HG02970 (cell line): ENCODE results near the gene SDHB.
"Not testable (repeated sequence)": the region's sequence is repeated elsewhere in the genome, so short reads cannot be mapped to it uniquely, and the experiment has no call there.

Experiments
- ATAC-seq: cut with Tn5 transposase; IDR thresholded peaks from one replicate; pipeline ENCODE4 v1.9.1; 2021; ENCODE audit warnings: mild to moderate bottlenecking, moderate library complexity, moderate number of reproducible peaks; ENCODE audit not compliant: unreplicated experiment, low FRiP score

Gene SDHB

DNA sequence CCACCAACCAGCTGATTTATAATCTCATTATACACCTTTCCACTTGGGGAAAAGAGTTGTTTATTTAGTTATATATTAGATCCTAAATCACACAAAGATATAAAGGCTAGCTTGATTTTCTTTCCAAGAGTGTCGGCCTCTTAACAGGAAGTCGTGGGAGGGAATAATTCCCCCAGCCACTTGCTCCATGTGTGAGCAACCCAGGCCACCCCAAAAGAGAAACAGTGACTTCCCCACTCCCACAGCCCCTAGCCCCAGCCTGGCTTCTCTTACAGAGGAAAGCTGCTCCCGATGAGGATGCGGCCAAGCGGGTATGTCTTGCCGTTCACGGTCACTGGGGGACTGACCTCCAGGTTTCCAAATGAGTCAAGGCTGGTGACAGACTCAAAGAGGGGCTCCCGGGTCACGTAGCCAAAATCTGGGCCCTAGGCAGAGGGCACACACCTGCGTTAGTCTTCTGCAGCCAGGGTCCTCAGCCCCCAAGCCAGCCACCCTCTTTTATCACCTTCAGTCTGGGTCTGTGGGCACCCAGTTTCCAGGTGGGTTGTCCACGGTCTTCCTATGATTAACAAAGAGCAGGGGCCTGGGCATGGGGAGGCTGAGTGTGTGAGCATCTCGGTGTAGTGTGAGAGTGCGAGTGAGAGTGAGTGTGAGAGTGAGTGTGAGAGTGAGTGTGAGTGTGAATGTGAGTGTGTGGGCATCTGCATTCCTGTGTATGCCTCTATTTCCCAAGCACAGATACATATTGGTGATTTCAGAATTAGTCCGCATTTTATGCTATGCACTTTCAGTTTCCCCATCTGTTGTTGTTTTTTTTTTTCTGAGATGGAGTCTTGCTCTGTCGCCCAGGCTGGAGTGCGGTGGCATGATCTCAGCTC is 25.4 kb upstream of the SDHB start:
- ATAC-seq: no peak

DNA sequence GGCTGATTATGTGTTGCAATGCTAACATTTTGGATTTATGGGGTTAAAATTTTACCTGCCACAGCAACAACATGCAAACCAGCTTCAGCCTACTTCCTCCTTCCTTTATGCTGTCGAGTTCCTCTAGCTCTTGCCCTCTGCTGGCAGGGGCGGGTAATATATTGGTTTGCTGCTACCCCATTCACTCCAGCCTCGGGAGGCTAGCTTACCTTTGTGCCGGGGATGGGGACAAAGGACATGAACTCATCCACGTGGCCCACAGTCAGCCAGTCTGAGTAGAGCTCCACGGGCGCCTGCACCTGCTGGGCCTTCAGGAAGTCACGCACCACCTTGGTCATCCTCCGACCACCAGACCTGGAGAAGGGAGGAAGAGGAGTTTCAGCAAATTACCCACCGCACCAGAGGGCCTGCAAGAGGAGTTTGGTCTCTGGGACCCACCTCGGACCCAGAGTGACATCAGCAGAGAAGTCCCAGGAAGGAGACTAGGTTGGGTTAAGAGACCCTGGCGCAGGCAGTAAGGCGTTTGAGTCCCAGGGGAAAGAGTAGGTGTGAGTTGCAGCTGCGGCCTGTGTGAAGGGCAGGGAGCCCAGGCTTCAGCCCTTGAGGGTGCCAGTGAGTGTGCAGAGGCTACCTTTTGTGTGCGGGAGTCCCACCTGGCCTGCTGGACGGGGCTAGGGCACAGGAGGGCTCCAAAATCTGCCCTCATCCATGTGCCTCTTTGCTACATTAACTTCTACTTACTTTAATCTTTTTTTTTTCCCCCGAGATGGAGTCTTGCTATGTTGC is 21.8 kb upstream of the SDHB start:
- no peak for ATAC-seq

DNA sequence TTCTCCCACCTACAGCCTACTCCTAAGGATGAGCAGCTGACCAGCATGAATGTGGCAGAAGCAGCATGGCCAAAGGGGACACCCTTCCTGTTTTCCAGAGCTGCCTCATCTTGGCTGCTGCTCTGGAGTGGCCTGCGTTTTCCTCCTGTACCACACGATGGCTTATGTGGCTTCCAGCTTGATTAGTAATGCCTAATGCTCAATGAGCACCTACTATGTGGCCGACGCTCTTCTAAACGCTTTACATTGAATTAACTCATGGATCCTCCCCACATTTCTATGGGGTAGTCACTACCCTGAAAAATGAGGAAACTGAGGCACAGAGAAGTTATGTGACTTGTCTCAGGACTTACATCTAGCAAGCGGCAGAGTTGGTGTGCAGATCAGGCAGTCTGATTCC is 18.0 kb upstream of the SDHB start:
- ATAC-seq: no peak

GRCh38 chr1:17070163-17070525 is 16.3 kb upstream of the SDHB start:
- no peak for ATAC-seq

- no peak for ATAC-seq
These were observed 15.8 kb upstream of the SDHB start for GRCh38 chr1:17069452-17070162.

DNA sequence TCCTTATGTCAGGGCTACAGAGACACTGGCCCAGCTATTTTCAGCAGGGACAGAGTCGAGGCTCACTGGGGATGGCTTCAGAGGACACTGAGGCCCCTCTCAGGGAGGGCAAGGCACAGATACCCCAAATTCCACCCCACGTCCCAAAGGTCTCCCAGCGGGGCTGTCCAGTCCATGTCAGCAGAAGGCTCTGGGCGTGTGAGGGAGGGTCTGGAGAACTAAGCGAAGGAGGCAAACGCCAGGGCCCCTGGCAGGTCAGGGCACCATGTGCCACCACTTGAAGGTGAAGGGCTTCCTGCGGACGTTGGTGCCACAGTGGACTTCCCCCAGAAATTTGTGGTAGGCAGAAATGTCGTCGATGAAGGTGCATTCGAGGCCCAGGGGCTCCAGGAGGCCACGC is 15.0 kb upstream of the SDHB start:
- no peak for ATAC-seq

DNA sequence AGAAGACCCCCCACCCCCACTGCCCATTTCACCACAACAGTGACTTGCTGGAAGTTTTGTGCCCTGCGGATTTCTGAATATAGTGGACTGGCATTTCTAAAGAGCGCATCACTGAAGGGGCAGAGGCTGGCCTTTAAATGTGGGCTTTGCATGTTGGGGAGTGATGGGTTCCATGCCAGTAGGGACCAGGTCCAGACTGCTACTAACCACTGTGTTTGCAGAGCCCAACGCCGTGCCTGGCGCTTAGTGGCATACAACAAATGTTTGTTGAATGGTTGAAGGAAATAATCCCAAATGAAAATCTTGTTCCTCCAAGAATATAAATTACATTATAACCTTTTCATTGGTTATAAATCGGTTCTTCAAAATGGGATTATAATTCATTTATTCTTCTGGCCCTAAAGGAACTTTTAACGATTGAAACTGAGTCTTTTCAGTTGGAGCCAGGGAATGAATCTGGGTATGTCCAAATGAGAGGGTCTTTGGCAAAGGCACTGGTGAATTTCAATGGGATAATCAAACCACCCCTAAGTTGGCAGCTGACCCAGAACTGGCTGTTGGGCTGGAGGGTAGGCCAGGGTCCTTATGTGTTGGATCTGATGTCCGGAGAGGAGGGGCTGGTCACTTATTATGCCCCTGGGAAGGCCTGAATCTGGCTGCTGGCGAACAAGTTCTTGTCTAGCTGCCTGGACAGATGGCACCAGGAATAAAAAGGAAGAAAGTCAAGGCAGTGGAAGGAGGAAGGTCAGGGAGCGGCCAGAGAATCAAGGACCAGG is 13.8 kb upstream of the SDHB start:
- no peak for ATAC-seq

- no peak for ATAC-seq
These were observed 13.2 kb upstream of the SDHB start for GRCh38 chr1:17067069-17067426.

- no peak for ATAC-seq
These were observed 12.7 kb upstream of the SDHB start for GRCh38 chr1:17066361-17067068.

- ATAC-seq: no peak
These were observed 11.8 kb upstream of the SDHB start for GRCh38 chr1:17065666-17066065.

GRCh38 chr1:17062751-17063150 is 8.9 kb upstream of the SDHB start:
- not testable (repeated sequence) for ATAC-seq

- ATAC-seq: no peak
These were observed 8.1 kb upstream of the SDHB start for GRCh38 chr1:17061892-17062291.

GRCh38 chr1:17061486-17061885 is 7.7 kb upstream of the SDHB start:
- ATAC-seq: no peak

GRCh38 chr1:17060306-17060749 is 6.5 kb upstream of the SDHB start:
- no peak for ATAC-seq

GRCh38 chr1:17059391-17060305 is 5.8 kb upstream of the SDHB start:
- no peak for ATAC-seq

GRCh38 chr1:17056551-17056950 is 2.7 kb upstream of the SDHB start:
- no peak for ATAC-seq

DNA sequence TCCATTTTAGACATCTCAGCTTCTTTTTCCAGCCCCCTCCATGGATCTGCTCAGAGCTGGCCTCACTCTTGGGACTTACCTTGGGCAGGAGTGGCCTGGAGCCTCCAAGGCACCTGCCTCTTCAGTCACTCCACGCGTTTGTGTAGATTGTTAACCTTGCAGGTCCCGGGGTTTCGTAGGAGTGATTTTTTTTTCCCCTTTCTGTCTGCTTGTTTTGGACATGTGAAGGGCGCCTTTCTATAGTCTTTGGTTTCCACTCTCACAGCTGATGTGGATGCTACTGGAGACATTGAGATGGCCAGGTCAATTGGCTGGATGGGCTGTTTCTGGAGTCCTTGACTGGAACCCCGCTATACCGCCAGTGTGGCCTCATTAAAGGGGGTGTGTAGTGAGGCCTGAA is 2.0 kb upstream of the SDHB start:
- no peak for ATAC-seq

GRCh38 chr1:17053086-17053684 is 647 bp downstream of the SDHB start:
- no peak for ATAC-seq
